Hepatocyte (in vitro differentiated cells): Measurements from ENCODE around the gene PPIL3. TPM values are rescaled to one million over a fixed set of nuclear protein-coding genes. Genes with fewer than 3 reads are reported as not detected.

ENCODE experiments used
- DNase-seq: peaks from one replicate; pipeline ENCODE4 v3.0.0-alpha.2; 2016; ENCODE audit warnings: low spot score
- H2AFZ ChIP-seq: fragments of 200-600 bp; sonication (generic); 2 replicates; pipeline ENCODE4 v1.6.0; 2016; ENCODE audit warnings: antibody characterized with exemption, mild to moderate bottlenecking
- H3K27ac ChIP-seq: fragments of 200-600 bp; sonication (generic); 2 replicates; pipeline ENCODE4 v1.5.1; 2016; ENCODE audit warnings: mild to moderate bottlenecking
- H3K27me3 ChIP-seq: fragments of 200-600 bp; sonication (generic); 2 replicates; pipeline ENCODE4 v1.6.1; 2016
- H3K36me3 ChIP-seq: fragments of 200-600 bp; sonication (generic); replicated peaks from 2 replicates; pipeline ENCODE4 v1.5.1; 2016; ENCODE audit warnings: low read depth; ENCODE audit not compliant: insufficient read depth
- H3K4me1 ChIP-seq: fragments of 200-600 bp; sonication (generic); 2 replicates; pipeline ENCODE4 v1.5.1; 2016; ENCODE audit warnings: mild to moderate bottlenecking, moderate library complexity; ENCODE audit not compliant: insufficient read depth
- H3K4me2 ChIP-seq: fragments of 200-600 bp; sonication (generic); 2 replicates; pipeline ENCODE4 v1.6.0; 2016
- H3K4me3 ChIP-seq: fragments of 200-600 bp; sonication (generic); 2 replicates; pipeline ENCODE4 v1.5.1; 2016; ENCODE audit warnings: mild to moderate bottlenecking
- H3K79me2 ChIP-seq: fragments of 200-600 bp; sonication (generic); 2 replicates; pipeline ENCODE4 v1.6.0; 2017; ENCODE audit warnings: mild to moderate bottlenecking
- H3K9me2 ChIP-seq: fragments of 200-600 bp; sonication (generic); replicated peaks from 2 replicates; pipeline ENCODE4 v1.6.0; 2017; ENCODE audit warnings: mild to moderate bottlenecking; ENCODE audit not compliant: insufficient read depth
- H3K9me3 ChIP-seq: fragments of 200-600 bp; sonication (generic); 2 replicates; pipeline ENCODE4 v1.5.1; 2016; ENCODE audit warnings: low read depth, mild to moderate bottlenecking
- H4K20me1 ChIP-seq: fragments of 200-600 bp; sonication (generic); 2 replicates; pipeline ENCODE4 v1.6.0; 2016; ENCODE audit warnings: mild to moderate bottlenecking; ENCODE audit not compliant: insufficient read depth, poor library complexity, severe bottlenecking
- CTCF ChIP-seq: fragments of 200-600 bp; sonication (generic); IDR thresholded peaks from 2 replicates; pipeline ENCODE4 v1.5.1; 2016; ENCODE audit warnings: antibody characterized with exemption, mild to moderate bottlenecking; ENCODE audit not compliant: poor library complexity
- EZH2 ChIP-seq: fragments of 200-600 bp; sonication (generic); IDR thresholded peaks from 2 replicates; pipeline ENCODE4 v1.6.1; 2016; ENCODE audit warnings: antibody characterized with exemption, mild to moderate bottlenecking, borderline replicate concordance
- EZH2phosphoT487 ChIP-seq: fragments of 200-600 bp; sonication (generic); IDR thresholded peaks from one replicate; pipeline ENCODE4 v1.6.1; 2018; ENCODE audit warnings: antibody characterized with exemption, mild to moderate bottlenecking, low read depth, moderate library complexity; ENCODE audit not compliant: unreplicated experiment, severe bottlenecking
- WGBS: methylation state at CpG from one replicate; pipeline ENCODE4 v1.1.6; 2016; ENCODE audit warnings: low lambda C conversion rate; ENCODE audit errors: missing lambda C conversion rate; 5-methylcytosine and 5-hydroxymethylcytosine counted together
- polyA plus RNA-seq: library from polyadenylated mRNA; unstranded; fragments of >200 nt; fragmentation: Nextera tagmentation; extraction: Ambion mirVana; gene quantifications from 2 replicates; pipeline ENCODE4 v1.2.1, GENCODE V29; 2016
- small RNA-seq: library from RNA; depleted of rRNA; stranded (forward); fragments of <200 nt; gene quantifications from one replicate; pipeline ENCODE3, GENCODE V24; 2014
- total RNA-seq: library from RNA; depleted of rRNA; stranded (reverse); fragments of >200 nt; gene quantifications from 2 replicates; pipeline ENCODE4 v1.2.3, GENCODE V29; 2014

Gene PPIL3
- total and polyA plus RNA-seq, 2 experiments from 2014 or later = 23.0 to 59.0 TPM

DNA sequence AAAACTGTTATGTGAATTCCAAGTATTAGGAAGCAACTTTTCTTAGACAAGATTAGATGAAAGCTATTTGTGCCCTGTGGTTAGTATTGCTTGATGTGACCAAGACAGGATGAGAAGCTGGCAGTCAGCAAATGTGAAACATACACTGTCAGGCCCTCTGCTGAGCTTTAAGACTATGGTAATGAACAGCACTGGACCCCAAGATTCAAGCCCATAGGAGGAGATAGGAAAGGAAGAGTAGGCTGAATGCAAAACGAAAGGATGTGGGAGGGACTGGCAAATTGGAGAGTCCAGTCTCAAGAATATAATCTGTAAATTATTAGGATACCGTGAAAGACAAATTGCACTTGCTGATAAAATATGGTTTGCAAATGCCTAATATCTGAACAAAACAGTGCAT lies 60.8 kb downstream of the PPIL3 start:
- no peak for DNase-seq
- H3K79me2 ChIP-seq = no peaks in the 10 kb centered on the region
- no peaks in the 10 kb centered on the region for H3K27me3 ChIP-seq
- no peak overlapping the region for H2AFZ ChIP-seq
- no peaks in the 10 kb centered on the region for H4K20me1 ChIP-seq
- no peaks in the 10 kb centered on the region for H3K4me1 ChIP-seq
- no peak overlapping the region for H3K27ac ChIP-seq
- WGBS = 75% methylated on average over 2 of the region's 2 CpGs
- no peaks in the 10 kb centered on the region for H3K9me2 ChIP-seq
- no peak overlapping the region for H3K4me2 ChIP-seq
- no peak overlapping the region for H3K4me3 ChIP-seq
- no peaks in the 10 kb centered on the region for H3K36me3 ChIP-seq
- TF ChIP-seq CTCF (no peak), EZH2 (no peak), EZH2phosphoT487 (no peak)
- no peaks in the 10 kb centered on the region for H3K9me3 ChIP-seq

DNA sequence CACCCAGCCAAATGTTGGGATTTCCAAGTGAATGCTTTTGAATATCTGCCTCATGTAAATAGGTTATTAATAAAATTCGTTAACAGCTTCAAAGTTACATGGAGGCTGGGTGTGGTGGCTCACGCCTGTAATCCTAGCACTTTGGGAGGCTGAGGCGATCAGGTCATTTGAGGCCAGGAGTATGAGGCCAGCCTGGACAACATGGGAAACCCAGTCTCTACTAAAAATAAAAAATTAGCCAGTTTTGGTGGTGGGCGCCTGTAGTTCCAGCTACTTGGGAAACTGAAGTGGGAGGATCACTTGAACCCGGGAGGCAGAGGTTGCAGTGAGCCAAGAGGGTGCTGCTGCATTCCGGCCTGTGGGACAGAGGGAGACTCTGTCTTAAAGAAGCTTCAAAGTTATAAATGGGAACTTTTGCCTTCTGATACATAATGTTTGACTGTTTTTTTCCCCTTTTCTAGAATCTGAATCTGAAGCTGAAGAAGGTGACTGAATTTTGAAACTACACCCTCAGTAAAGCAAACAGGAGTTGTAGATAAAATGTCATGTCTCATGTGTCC lies 67.1 kb downstream of the PPIL3 start:
- H3K79me2 ChIP-seq = peaks cover 2% of the 10 kb centered on the region
- H4K20me1 ChIP-seq = no peaks in the 10 kb centered on the region
- DNase-seq = no peak
- H3K9me3 ChIP-seq = no peaks in the 10 kb centered on the region
- no peak for TF ChIP-seq EZH2phosphoT487
- no peak for TF ChIP-seq CTCF
- TF ChIP-seq EZH2 = no peak
- 94% methylated on average over 6 of the region's 6 CpGs for WGBS
- no peaks in the 10 kb centered on the region for H3K36me3 ChIP-seq
- H3K4me3 ChIP-seq = no peak overlapping the region
- no peaks in the 10 kb centered on the region for H3K27me3 ChIP-seq
- no peak overlapping the region for H3K4me2 ChIP-seq
- H3K9me2 ChIP-seq = no peaks in the 10 kb centered on the region
- H3K4me1 ChIP-seq = no peaks in the 10 kb centered on the region
- no peak overlapping the region for H3K27ac ChIP-seq
- no peak overlapping the region for H2AFZ ChIP-seq

Small RNA genes lying within 50 kb of the gene (small RNA-seq; reads per million reads assigned to genes)
- not detected for gene RF00019
- not detected for gene RNA5SP115
- gene RNU6-312P = not detected
- gene RNU6-31P = 0.16 reads per million
- not detected for gene RNU6-762P

Other genes starting within 250 kb of the PPIL3 start
- 208 and 237 TPM in 2 replicates for gene BZW1, start 77.2 kb downstream of the PPIL3 start, total RNA-seq
- gene BZW1, start 77.2 kb downstream of the PPIL3 start, polyA plus RNA-seq = 133 TPM in 2 replicates
- 82.2 and 98.4 TPM in 2 replicates for gene CLK1, start 24.4 kb downstream of the PPIL3 start, total RNA-seq
- gene CLK1, start 24.4 kb downstream of the PPIL3 start, polyA plus RNA-seq = 51.0 and 61.6 TPM in 2 replicates
- 17.3 and 23.7 TPM in 2 replicates for gene NIF3L1, start 294 bp upstream of the PPIL3 start, total RNA-seq
- 14.0 and 17.0 TPM in 2 replicates for gene NIF3L1, start 294 bp upstream of the PPIL3 start, polyA plus RNA-seq
- gene ORC2, start 74.6 kb upstream of the PPIL3 start, total RNA-seq = 15.2 and 18.1 TPM in 2 replicates
- 10.5 and 11.4 TPM in 2 replicates for gene ORC2, start 74.6 kb upstream of the PPIL3 start, polyA plus RNA-seq
- gene HYCC2, start 182.6 kb upstream of the PPIL3 start, total RNA-seq = 8.0 and 9.7 TPM in 2 replicates
- gene HYCC2, start 182.6 kb upstream of the PPIL3 start, polyA plus RNA-seq = 6.4 and 6.7 TPM in 2 replicates
- gene NDUFB3, start 182.9 kb upstream of the PPIL3 start, total RNA-seq = 83.0 and 96.2 TPM in 2 replicates
- 229 and 230 TPM in 2 replicates for gene NDUFB3, start 182.9 kb upstream of the PPIL3 start, polyA plus RNA-seq
- gene CFLAR, start 227.1 kb upstream of the PPIL3 start, total RNA-seq = 60.6 and 65.9 TPM in 2 replicates
- 46.0 and 54.1 TPM in 2 replicates for gene CFLAR, start 227.1 kb upstream of the PPIL3 start, polyA plus RNA-seq